Liver (tissue), 3 donors: ENCODE measurements around the gene UMODL1.

Experiments
- ATF3 ChIP-seq: IDR thresholded peaks from 2 replicates; pipeline ENCODE4 v1.6.1; 2016; ENCODE audit warnings: antibody characterized with exemption
- CTCF ChIP-seq: fragments of 150-350 bp; IDR thresholded peaks from 2 replicates; pipeline ENCODE4 v1.5.1; 2017; ENCODE audit warnings: improper control_type of control experiment, low read depth, low read length; ENCODE audit not compliant: missing input control
- GABPA ChIP-seq, 2 donors: IDR thresholded peaks in 1 of 2; conservative IDR thresholded peaks in 1 of 2; 2 replicates each; pipeline ENCODE4 v1.6.1; 2016; ENCODE audit warnings: antibody characterized with exemption in 2 of 2, mild to moderate bottlenecking in 1 of 2, moderate library complexity in 1 of 2
- RXRA ChIP-seq, 2 donors: IDR thresholded peaks; 2 replicates each; pipeline ENCODE4 v1.6.1; 2017 to 2018; ENCODE audit warnings: antibody characterized with exemption in 2 of 2, mild to moderate bottlenecking in 1 of 2
- SP1 ChIP-seq: IDR thresholded peaks from 2 replicates; pipeline ENCODE4 v1.6.1; 2018; ENCODE audit warnings: antibody characterized with exemption, mild to moderate bottlenecking
- ZBTB33 ChIP-seq: IDR thresholded peaks from 2 replicates; pipeline ENCODE4 v1.6.1; 2016; ENCODE audit warnings: antibody characterized with exemption
- donor health status: healthy.
- donor health status: healthy.

GRCh38 chr21:42144679-42145568 is 73.8 kb downstream of the UMODL1 start:
- no peak for TF ChIP-seq CTCF
- no peak for TF ChIP-seq ATF3
- TF ChIP-seq RXRA (IDR thresholded peaks at IDR 0.05), result no peak
- TF ChIP-seq SP1, result no peak
- TF ChIP-seq ZBTB33, result no peak
- no peak for TF ChIP-seq GABPA (IDR thresholded peaks at IDR 0.05 in 1 of 2, conservative IDR thresholded peaks at IDR 0.05 in 1 of 2)
